Transverse colon (tissue), 4 donors: Measurements from ENCODE around the gene TMEM175. TPM values are rescaled to one million over a fixed set of nuclear protein-coding genes. Genes with fewer than 3 reads are reported as not detected.

ENCODE experiments used
- DNase-seq: peaks from one replicate; pipeline ENCODE4 v3.0.0-alpha.2; 2019
- H3K27ac ChIP-seq, 4 donors: fragments of 200-600 bp; sonication (generic); 2 replicates each; pipeline ENCODE4 v1.5.1; 2016 to 2018; ENCODE audit warnings: inconsistent platforms in 4 of 4
- H3K27me3 ChIP-seq: fragments of 200-600 bp; sonication (generic); 2 replicates; pipeline ENCODE4 v1.5.1; 2017; ENCODE audit warnings: inconsistent platforms
- H3K36me3 ChIP-seq, 4 donors: fragments of 200-600 bp; sonication (generic); 2 replicates each; pipeline ENCODE4 v1.5.1; 2017 to 2019; ENCODE audit warnings: inconsistent platforms in 4 of 4
- H3K4me1 ChIP-seq, 4 donors: fragments of 200-600 bp; sonication (generic); 2 replicates each; pipeline ENCODE4 v1.5.1; 2017 to 2020; ENCODE audit warnings: inconsistent platforms in 4 of 4
- H3K4me3 ChIP-seq, 4 donors: fragments of 200-600 bp; sonication (generic); 1 replicate in 1 of 4; 2 replicates in 3 of 4; pipeline versions ENCODE4 v1.5.1 to v1.6.1; 2017 to 2019; ENCODE audit warnings: inconsistent platforms in 4 of 4
- H3K9me3 ChIP-seq, 2 donors: fragments of 200-600 bp; sonication (generic); 2 replicates each; pipeline ENCODE4 v1.5.1; 2017 to 2019; ENCODE audit warnings: inconsistent platforms in 2 of 2
- CTCF ChIP-seq, 5 experiments: fragments of 200-600 bp in 3 of 5; fragments of 450-650 bp in 2 of 5; sonication (generic) in 3 of 5; IDR thresholded peaks; 1 replicate in 2 of 5; 2 replicates in 3 of 5; pipeline ENCODE4 v1.5.1; 2016 to 2017; ENCODE audit warnings: antibody characterized with exemption in 5 of 5, inconsistent platforms in 3 of 5, mild to moderate bottlenecking in 2 of 5, moderate library complexity in 1 of 5
- EP300 ChIP-seq: sonication (generic); formaldehyde crosslinking; IDR thresholded peaks from one replicate; pipeline ENCODE4 v1.6.1; 2017; ENCODE audit warnings: antibody characterized with exemption, low read depth
- POLR2A ChIP-seq: fragments of 450-650 bp; IDR thresholded peaks from one replicate; pipeline ENCODE4 v1.6.1; 2016; ENCODE audit warnings: antibody characterized with exemption, mild to moderate bottlenecking, moderate library complexity
- POLR2AphosphoS5 ChIP-seq, 3 donors: sonication (generic); formaldehyde crosslinking; IDR thresholded peaks; one replicate each; pipeline ENCODE4 v1.6.1; 2016; ENCODE audit warnings: antibody characterized with exemption in 3 of 3
- WGBS, 2 donors: methylation state at CpG; one replicate each; pipeline ENCODE4 v1.1.5; 2018; ENCODE audit warnings: low coverage in 1 of 2; 5-methylcytosine and 5-hydroxymethylcytosine counted together
- in situ Hi-C, 4 donors: fragments of 200-750 bp; cut with MboI; loops; one replicate each; pipeline versions ENCODE4 v1.15.0 to v1.15.1; 2017; ENCODE audit warnings: low sequenced_read_pairs in 3 of 4, low pct_ligation_motif_present in 1 of 4, low pct_unique_long_range_greater_than_20kb in 1 of 4
- intact Hi-C: fragments of 100-400 bp; cut with DNase I; formaldehyde crosslinking; loops from one replicate; pipeline ENCODE4 v1.15.1; 2023; ENCODE audit warnings: low total_unique reads
- total RNA-seq, 4 donors: library from RNA; depleted of rRNA; stranded (reverse); fragments of >200 nt; gene quantifications; one replicate each; pipeline ENCODE4 v1.1.0, GENCODE V29; 2016

The TMEM175 gene
- total RNA-seq, 4 donors from 2014 or later = 44.0 to 116 (median 50.5) TPM

DNA sequence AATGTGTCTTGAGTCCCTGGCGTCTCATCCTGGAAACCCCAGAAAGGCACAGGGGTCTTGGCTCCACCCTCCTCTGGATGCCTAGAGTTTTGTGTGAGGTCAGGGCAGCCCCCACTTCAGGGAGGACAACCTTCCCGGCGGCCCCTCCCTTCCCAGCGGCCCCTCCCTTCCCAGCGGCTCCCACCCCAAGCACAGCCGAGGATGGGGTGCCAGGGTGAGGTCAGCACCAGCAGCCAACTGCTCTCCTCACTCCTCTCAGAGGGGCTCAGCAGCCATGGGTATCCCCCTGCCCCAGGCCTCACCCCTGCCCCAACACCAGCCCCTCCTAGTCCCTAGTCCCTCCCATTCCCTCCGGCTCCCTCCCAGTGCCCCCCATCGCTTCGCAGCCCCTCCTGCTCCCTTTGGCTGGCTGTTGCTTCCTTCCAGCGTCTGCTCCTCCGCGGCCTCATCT is 23.7 kb downstream of the TMEM175 start:
- WGBS, 2 donors = 81% methylated on average over 12 of the region's 12 CpGs; no CpG with 5 or more reads in 1 of the 2 donors
- Histone ChIP-seq H3K27me3 (no peaks in the 10 kb centered on the region), H3K4me3 (no peak overlapping the region), H3K4me1 (peaks cover 0 to 2% (median 0%) of the 10 kb centered on the region in 4 donors), H3K27ac (no peak overlapping the region), H3K36me3 (peaks cover 0 to 5% (median 0%) of the 10 kb centered on the region in 4 donors), H3K9me3 (no peaks in the 10 kb centered on the region)
- TF ChIP-seq POLR2AphosphoS5 (IDR thresholded peaks at IDR 0.05) = no peak
- no peak for TF ChIP-seq POLR2A
- TF ChIP-seq CTCF (IDR thresholded peaks at IDR 0.05) = no peak
- TF ChIP-seq EP300 = no peak
- intact Hi-C loops (no loop called here), in situ Hi-C loops (no loop called here)
- no peak for DNase-seq

GRCh38 chr4:956531-957230 is 24.4 kb downstream of the TMEM175 start:
- no peak for DNase-seq
- Histone ChIP-seq H3K36me3 (peaks cover 0 to 5% (median 0%) of the 10 kb centered on the region in 4 donors), H3K4me1 (peaks cover 0 to 8% (median under 1%) of the 10 kb centered on the region in 4 donors), H3K27ac (no peak overlapping the region), H3K27me3 (no peaks in the 10 kb centered on the region), H3K9me3 (no peaks in the 10 kb centered on the region), H3K4me3 (no peak overlapping the region)
- TF ChIP-seq POLR2A (no peak), POLR2AphosphoS5 (IDR thresholded peaks at IDR 0.05) (no peak), CTCF (IDR thresholded peaks at IDR 0.05) (no peak), EP300 (no peak)
- WGBS, 2 donors = 68 to 80% methylated on average over 5 to 14 of the region's 14 CpGs
- intact Hi-C loops (no loop called here), in situ Hi-C loops (no loop called here)

- peaks cover 0 to 11% (median 5%) of the 10 kb centered on the region in 4 donors for H3K4me1 ChIP-seq
- no peaks in the 10 kb centered on the region for H3K9me3 ChIP-seq
- no peak for DNase-seq
- no peak overlapping the region for H3K27ac ChIP-seq
- intact Hi-C loops (no loop called here), in situ Hi-C loops (no loop called here)
- H3K4me3 ChIP-seq = no peak overlapping the region
- peaks cover 0 to 5% (median 0%) of the 10 kb centered on the region in 4 donors for H3K36me3 ChIP-seq
- H3K27me3 ChIP-seq = no peaks in the 10 kb centered on the region
- TF ChIP-seq POLR2A (no peak), CTCF (IDR thresholded peaks at IDR 0.05) (no peak), EP300 (no peak), POLR2AphosphoS5 (IDR thresholded peaks at IDR 0.05) (no peak)
- WGBS, 2 donors = 84% methylated on average over 8 of the region's 8 CpGs; no CpG with 5 or more reads in 1 of the 2 donors
Observed at GRCh38 chr4:957231-957580, 24.9 kb downstream of the TMEM175 start.

- in situ Hi-C loops (no loop called here), intact Hi-C loops (no loop called here)
- Histone ChIP-seq H3K27me3 (no peaks in the 10 kb centered on the region), H3K4me1 (peaks cover 0 to 15% (median 8%) of the 10 kb centered on the region in 4 donors), H3K9me3 (no peaks in the 10 kb centered on the region), H3K36me3 (peaks cover 0 to 5% (median 0%) of the 10 kb centered on the region in 4 donors), H3K27ac (no peak overlapping the region), H3K4me3 (no peak overlapping the region)
- 94% methylated on average over 39 of the region's 45 CpGs; no CpG with 5 or more reads in 1 of the 2 donors for WGBS, 2 donors
- no peak for DNase-seq
- no peak for TF ChIP-seq POLR2AphosphoS5 (IDR thresholded peaks at IDR 0.05)
- no peak for TF ChIP-seq POLR2A
Observed at GRCh38 chr4:957581-958313, 25.5 kb downstream of the TMEM175 start.
